NOMO-1 (cell line): ENCODE results near the gene CRISP2.
"Not testable (repeated sequence)": the region's sequence is repeated elsewhere in the genome, so short reads cannot be mapped to it uniquely, and the experiment has no call there.

ENCODE experiments used
- DNase-seq, 2 experiments: peaks; one replicate each; lab custom pipeline; 2025; ENCODE audit not compliant: unreplicated experiment in 2 of 2; lab: John Stamatoyannopoulos, UW

The CRISP2 gene

GRCh38 chr6:49713346-49713745 lies at the start of gene CRISP2:
Gene CRISP2, minus strand, starts transcription at chr6:49713543. Its CDS starts 4,347 bp downstream, at chr6:49709196.
- no peak for DNase-seq

GRCh38 chr6:49744259-49744658 lies 30.9 kb upstream of the CRISP2 start, which contains the start of gene CRISP3:
Gene CRISP3, minus strand, starts transcription at chr6:49744388. Its CDS starts 21 bp downstream, at chr6:49744367.
- DNase-seq: no peak

GRCh38 chr6:49743429-49743828 lies 30.1 kb upstream of the CRISP2 start:
- no peak for DNase-seq

- no peak for DNase-seq
These were observed 26.1 kb upstream of the CRISP2 start for GRCh38 chr6:49739423-49739822.

GRCh38 chr6:49736017-49736508 lies 22.7 kb upstream of the CRISP2 start:
- DNase-seq: no peak

GRCh38 chr6:49733680-49734079 lies 20.3 kb upstream of the CRISP2 start:
- DNase-seq: no peak

GRCh38 chr6:49732781-49733180 lies 19.4 kb upstream of the CRISP2 start:
- DNase-seq: no peak

GRCh38 chr6:49730251-49730650 lies 16.9 kb upstream of the CRISP2 start:
- no peak for DNase-seq

- not testable (repeated sequence) for DNase-seq
These were observed 10.6 kb upstream of the CRISP2 start for GRCh38 chr6:49723917-49724316.

GRCh38 chr6:49721297-49721696 lies 8.0 kb upstream of the CRISP2 start:
- DNase-seq: no peak

- DNase-seq: no peak
These were observed 7.0 kb upstream of the CRISP2 start for GRCh38 chr6:49720372-49720771.

- DNase-seq: no peak
These were observed 14.9 kb downstream of the CRISP2 start for GRCh38 chr6:49698478-49698877.

- no peak for DNase-seq
These were observed 19.8 kb downstream of the CRISP2 start for GRCh38 chr6:49693512-49693911.

- DNase-seq: no peak
These were observed 20.8 kb downstream of the CRISP2 start for GRCh38 chr6:49692534-49692933.

- no peak for DNase-seq
These were observed 36.6 kb downstream of the CRISP2 start for GRCh38 chr6:49676671-49677281.

GRCh38 chr6:49675816-49676215 lies 37.5 kb downstream of the CRISP2 start:
- DNase-seq: no peak

- DNase-seq: no peak
These were observed 45.2 kb downstream of the CRISP2 start for GRCh38 chr6:49668083-49668511.

GRCh38 chr6:49666930-49667757 lies 46.2 kb downstream of the CRISP2 start:
- no peak for DNase-seq

GRCh38 chr6:49666480-49666879 lies 46.9 kb downstream of the CRISP2 start:
- DNase-seq: no peak

- no peak for DNase-seq
These were observed 48.5 kb downstream of the CRISP2 start for GRCh38 chr6:49664817-49665216.

GRCh38 chr6:49664054-49664453 lies 49.3 kb downstream of the CRISP2 start:
- DNase-seq: not testable (repeated sequence)

- no peak for DNase-seq
These were observed 50.5 kb downstream of the CRISP2 start for GRCh38 chr6:49662892-49663261.
